CD4-positive, CD25-positive, alpha-beta regulatory T cell (primary cell): Measurements from ENCODE around the gene PATL2. TPM values are rescaled to one million over a fixed set of nuclear protein-coding genes. Genes with fewer than 3 reads are reported as not detected.
A peak's percentile ranks its signal among the peaks of the same experiment; 100 is the strongest.
"Not testable (repeated sequence)": the region's sequence is repeated elsewhere in the genome, so short reads cannot be mapped to it uniquely, and the experiment has no call there.

ENCODE experiments used
- ATAC-seq, 2 donors: fragments of 150-1000 bp; cut with Tn5 transposase; one replicate each; pipeline ENCODE4 v1.10.0; 2021; ENCODE audit warnings: low read depth in 2 of 2, moderate number of reproducible peaks in 2 of 2, moderate library complexity in 1 of 2
- DNase-seq, 3 donors: peaks; one replicate each; pipeline versions ENCODE4 v3.0.0 to v3.0.0-alpha.2; 2012 to 2022; ENCODE audit warnings: mixed read lengths in 1 of 3
- H3K27ac ChIP-seq: one replicate; pipeline ENCODE4 v1.7.0; 2013; ENCODE audit warnings: mild to moderate bottlenecking, low read length; ENCODE audit not compliant: insufficient read depth, poor library complexity, severe bottlenecking
- H3K27me3 ChIP-seq: one replicate; pipeline ENCODE4 v1.7.0; 2013; ENCODE audit warnings: low read length; ENCODE audit not compliant: control insufficient read depth, insufficient read depth
- H3K36me3 ChIP-seq: one replicate; pipeline ENCODE4 v1.7.0; 2013; ENCODE audit warnings: mild to moderate bottlenecking, low read length, moderate library complexity; ENCODE audit not compliant: control insufficient read depth, insufficient read depth
- H3K4me1 ChIP-seq: 2 replicates; pipeline ENCODE4 v1.7.0; 2013; ENCODE audit warnings: mild to moderate bottlenecking, low read length; ENCODE audit not compliant: insufficient read depth, control insufficient read depth, poor library complexity, severe bottlenecking
- H3K4me3 ChIP-seq: one replicate; pipeline ENCODE4 v1.7.0; 2013; ENCODE audit warnings: low read depth, mild to moderate bottlenecking, low read length, moderate library complexity
- H3K9me3 ChIP-seq, 2 experiments: 1 replicate in 1 of 2; 2 replicates in 1 of 2; pipeline ENCODE4 v1.7.0; 2013; ENCODE audit warnings: low read length in 2 of 2, mild to moderate bottlenecking in 1 of 2, moderate library complexity in 1 of 2; ENCODE audit not compliant: control insufficient read depth in 2 of 2
- H3K27ac Mint-ChIP-seq, 3 donors: one replicate each; pipeline ENCODE4 v1.8.0; 2020 to 2022; ENCODE audit warnings: mild to moderate bottlenecking in 3 of 3, mixed read lengths in 3 of 3, moderate library complexity in 2 of 3
- H3K27me3 Mint-ChIP-seq: one replicate; pipeline ENCODE4 v1.8.0; 2022; ENCODE audit warnings: mild to moderate bottlenecking, mixed read lengths
- H3K36me3 Mint-ChIP-seq: one replicate; pipeline ENCODE4 v1.8.0; 2020; ENCODE audit warnings: mixed read lengths
- H3K4me1 Mint-ChIP-seq, 4 donors: one replicate each; pipeline ENCODE4 v1.8.0; 2020 to 2022; ENCODE audit warnings: mixed read lengths in 4 of 4, mild to moderate bottlenecking in 1 of 4
- H3K4me3 Mint-ChIP-seq, 4 donors: one replicate each; pipeline ENCODE4 v1.8.0; 2020 to 2022; ENCODE audit warnings: mild to moderate bottlenecking in 4 of 4, mixed read lengths in 4 of 4, moderate library complexity in 3 of 4
- H3K9me3 Mint-ChIP-seq, 7 donors: one replicate each; pipeline ENCODE4 v1.8.0; 2020 to 2022; ENCODE audit warnings: mixed read lengths in 7 of 7, mild to moderate bottlenecking in 3 of 7, moderate library complexity in 2 of 7
- polyA plus RNA-seq, 4 donors: library from polyadenylated mRNA; unstranded; fragments of 300-500 nt; fragmentation: Illumina TruSeq; gene quantifications; one replicate each; pipeline ENCODE4 v1.2.3, GENCODE V29; 2021
- total RNA-seq: library from RNA; stranded (reverse); gene quantifications from one replicate; pipeline ENCODE4 v1.2.3, GENCODE V29; 2022

PATL2 gene
- total and polyA plus RNA-seq, 5 donors from 2014 or later, result 7.8 to 44.1 (median 16.6) TPM

- DNase-seq (no peak), ATAC-seq (no peak)
- H3K4me3 Mint-ChIP-seq, result no peak overlapping the region
- peaks cover 0 to 12% (median 7%) of the 10 kb centered on the region in 7 donors for H3K9me3 Mint-ChIP-seq
- H3K27ac Mint-ChIP-seq, result peak overlapping the region; percentile 44 to 91 (median 83)
- H3K27me3 Mint-ChIP-seq, result peaks cover 4% of the 10 kb centered on the region
- no peak overlapping the region for H3K4me3 ChIP-seq
- no peaks in the 10 kb centered on the region for H3K9me3 ChIP-seq
- H3K4me1 ChIP-seq, result no peaks in the 10 kb centered on the region
- no peaks in the 10 kb centered on the region for H3K36me3 ChIP-seq
- no peak overlapping the region for H3K27ac ChIP-seq
- no peaks in the 10 kb centered on the region for H3K27me3 ChIP-seq
- peaks cover 13 to 48% (median 27%) of the 10 kb centered on the region in 4 donors for H3K4me1 Mint-ChIP-seq
- H3K36me3 Mint-ChIP-seq, result peaks cover 7% of the 10 kb centered on the region
These were observed 14.1 kb downstream of the PATL2 start for GRCh38 chr15:44697014-44697413.

GRCh38 chr15:44695294-44695693 is 15.8 kb downstream of the PATL2 start:
- Histone ChIP-seq H3K36me3 (no peaks in the 10 kb centered on the region), H3K4me3 (no peak overlapping the region), H3K27me3 (no peaks in the 10 kb centered on the region), H3K9me3 (no peaks in the 10 kb centered on the region), H3K27ac (no peak overlapping the region), H3K4me1 (no peaks in the 10 kb centered on the region)
- Mint-ChIP-seq H3K4me1 (peaks cover 5 to 47% (median 26%) of the 10 kb centered on the region in 4 donors), H3K27me3 (no peaks in the 10 kb centered on the region), H3K9me3 (peaks cover 0 to 7% (median 0%) of the 10 kb centered on the region in 7 donors), H3K36me3 (peaks cover 3% of the 10 kb centered on the region), H3K4me3 (no peak overlapping the region), H3K27ac (peak overlapping the region; percentile 5 to 87 (median 58))
- no peak for DNase-seq
- ATAC-seq, result no peak

GRCh38 chr15:44694416-44694815 is 16.7 kb downstream of the PATL2 start:
- no peak overlapping the region for H3K4me3 Mint-ChIP-seq
- no peak overlapping the region for H3K4me3 ChIP-seq
- ATAC-seq, result no peak
- peaks cover 5 to 53% (median 26%) of the 10 kb centered on the region in 4 donors for H3K4me1 Mint-ChIP-seq
- no peak for DNase-seq
- H3K27ac ChIP-seq, result no peak overlapping the region
- H3K9me3 Mint-ChIP-seq, result peaks cover 0 to 7% (median 0%) of the 10 kb centered on the region in 7 donors
- H3K36me3 Mint-ChIP-seq, result peaks cover 3% of the 10 kb centered on the region
- H3K9me3 ChIP-seq, result no peaks in the 10 kb centered on the region
- H3K36me3 ChIP-seq, result no peaks in the 10 kb centered on the region
- no peaks in the 10 kb centered on the region for H3K27me3 ChIP-seq
- H3K27ac Mint-ChIP-seq, result peak overlapping the region in 2 of 3 donors; percentile 74 to 96
- no peaks in the 10 kb centered on the region for H3K27me3 Mint-ChIP-seq
- peaks cover 4% of the 10 kb centered on the region for H3K4me1 ChIP-seq

- no peaks in the 10 kb centered on the region for H3K27me3 ChIP-seq
- Mint-ChIP-seq H3K9me3 (peaks cover 0 to 16% (median under 1%) of the 10 kb centered on the region in 7 donors), H3K27me3 (no peaks in the 10 kb centered on the region), H3K4me3 (no peak overlapping the region), H3K27ac (peak overlapping the region in 1 of 3 donors; percentile 4), H3K36me3 (peaks cover 5% of the 10 kb centered on the region), H3K4me1 (peaks cover 5 to 64% (median 35%) of the 10 kb centered on the region in 4 donors)
- ATAC-seq (no peak), DNase-seq (no peak)
- no peaks in the 10 kb centered on the region for H3K36me3 ChIP-seq
- H3K27ac ChIP-seq, result no peak overlapping the region
- peaks cover 4% of the 10 kb centered on the region for H3K4me1 ChIP-seq
- H3K9me3 ChIP-seq, result peaks cover 2% of the 10 kb centered on the region in 2 experiments
- H3K4me3 ChIP-seq, result no peak overlapping the region
These were observed 18.5 kb downstream of the PATL2 start for GRCh38 chr15:44692659-44693058.

GRCh38 chr15:44690245-44690644 is 20.9 kb downstream of the PATL2 start:
- H3K36me3 ChIP-seq, H3K9me3 ChIP-seq, H3K4me1 ChIP-seq, H3K27me3 Mint-ChIP-seq, H3K27me3 ChIP-seq: not testable (repeated sequence)
- DNase-seq, result peak in 2 of 3 donors; percentile 22 to 48
- Histone ChIP-seq H3K4me3 (peak overlapping the region; percentile 26), H3K27ac (peak overlapping the region; percentile 23)
- Mint-ChIP-seq H3K27ac (peak overlapping the region in 1 of 3 donors; percentile 68), H3K4me1 (peaks cover 7 to 70% (median 38%) of the 10 kb centered on the region in 4 donors), H3K36me3 (peaks cover 19% of the 10 kb centered on the region), H3K4me3 (peak overlapping the region in 1 of 4 donors; percentile 66), H3K9me3 (peaks cover 0 to 38% (median 8%) of the 10 kb centered on the region in 7 donors)
- ATAC-seq, result peak; percentile 31

- not testable (repeated sequence) for H3K4me3 ChIP-seq, H3K27me3 Mint-ChIP-seq, H3K27me3 ChIP-seq, H3K4me1 ChIP-seq, H3K27ac ChIP-seq, ATAC-seq, H3K36me3 ChIP-seq, DNase-seq
- Mint-ChIP-seq H3K4me3 (peak overlapping the region in 3 of 4 donors; percentile 7 to 52 (median 11)), H3K4me1 (peaks cover 9 to 74% (median 36%) of the 10 kb centered on the region in 4 donors), H3K27ac (peak overlapping the region in 2 of 3 donors; percentile 48 to 82), H3K9me3 (peaks cover 0 to 46% (median 11%) of the 10 kb centered on the region in 7 donors), H3K36me3 (peaks cover 22% of the 10 kb centered on the region)
- H3K9me3 ChIP-seq, result peaks cover 2 to 11% of the 10 kb centered on the region in 2 experiments
These were observed 21.8 kb downstream of the PATL2 start for GRCh38 chr15:44689318-44689717.

GRCh38 chr15:44682809-44683682 is 28.1 kb downstream of the PATL2 start:
- ATAC-seq, result peak in 1 of 2 donors; percentile 50
- Mint-ChIP-seq H3K4me3 (peak overlapping the region; percentile 77 to 93 (median 88)), H3K4me1 (peaks cover 46 to 91% (median 68%) of the 10 kb centered on the region in 4 donors), H3K27ac (peak overlapping the region; percentile 92 to 97 (median 95)), H3K36me3 (peaks cover 46% of the 10 kb centered on the region), H3K9me3 (peaks cover 0 to 60% (median 19%) of the 10 kb centered on the region in 7 donors)
- not testable (repeated sequence) for H3K36me3 ChIP-seq, H3K27me3 Mint-ChIP-seq, H3K27me3 ChIP-seq
- Histone ChIP-seq H3K27ac (peak overlapping the region; percentile 61), H3K4me1 (peaks cover 63% of the 10 kb centered on the region), H3K9me3 (peaks cover 2 to 13% of the 10 kb centered on the region in 2 experiments), H3K4me3 (peak overlapping the region; percentile 54)
- DNase-seq, result peak; percentile 54 to 95 (median 84)
